ENCODE data around the gene VPS72.

DNA sequence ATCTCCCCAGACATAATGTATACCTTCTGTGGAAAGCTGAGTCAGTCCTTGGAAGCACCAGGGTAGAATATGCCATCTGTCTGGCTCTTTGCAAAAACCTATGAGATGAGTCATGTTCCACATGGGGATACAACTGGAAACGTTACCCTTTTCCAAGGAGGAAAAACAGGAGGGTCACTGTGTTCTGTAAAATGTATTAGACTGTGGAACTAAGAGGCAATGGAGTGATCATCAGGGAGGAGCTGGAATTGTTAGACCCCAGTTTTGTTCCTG lies 48.4 kb upstream of the VPS72 start:
- TF ChIP-seq CTCF (IDR thresholded peaks at IDR 0.05) (no peak), POLR2A (IDR thresholded peaks at IDR 0.05) (no peak)

Data from esophagus squamous epithelium (tissue), 4 donors.